ENCODE data around the gene VWA3B.
"Not testable (repeated sequence)": the region's sequence is repeated elsewhere in the genome, so short reads cannot be mapped to it uniquely, and the experiment has no call there.

VWA3B gene

DNA sequence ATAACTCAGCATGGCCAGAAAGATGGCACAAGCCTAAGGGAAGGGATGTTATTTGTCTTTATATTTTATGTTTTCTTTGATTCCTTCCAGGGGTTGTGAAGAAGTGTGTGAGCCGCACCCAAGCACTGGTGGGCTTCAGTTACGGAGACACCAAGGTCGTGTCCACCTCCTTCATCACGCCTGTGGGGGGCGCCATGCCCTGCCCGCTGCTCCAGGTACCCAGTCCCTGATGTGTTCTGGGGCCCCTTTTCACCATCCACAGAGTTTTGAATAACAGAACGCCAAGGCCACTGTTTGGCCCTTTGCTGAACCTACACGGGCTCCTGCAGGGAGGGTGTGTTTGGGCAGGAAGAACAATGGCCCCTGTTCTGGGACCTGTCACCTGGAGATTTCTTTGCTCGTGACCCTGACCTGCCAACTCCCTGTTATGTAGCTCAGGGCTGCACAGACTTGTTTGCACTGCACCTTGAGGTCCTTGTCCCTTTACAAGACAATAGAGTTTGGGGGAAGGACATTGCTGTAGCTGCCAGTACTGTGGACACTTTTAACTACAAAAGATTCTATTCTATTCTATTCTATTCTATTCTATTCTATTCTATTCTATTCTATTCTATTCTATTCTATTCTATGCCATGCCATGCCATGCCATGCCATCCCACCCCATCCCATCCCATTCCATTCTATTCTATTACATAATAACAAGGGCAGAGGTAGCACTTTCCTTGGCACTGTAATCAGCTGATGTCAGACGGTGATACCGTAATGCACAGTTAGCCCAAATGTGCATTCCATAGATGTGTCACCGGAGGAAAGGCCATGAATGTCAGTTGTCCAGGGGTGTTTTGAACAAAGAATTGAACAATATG lies 211.1 kb downstream of the VWA3B start:
- no peak for DNase-seq
- ATAC-seq = no peak

DNA sequence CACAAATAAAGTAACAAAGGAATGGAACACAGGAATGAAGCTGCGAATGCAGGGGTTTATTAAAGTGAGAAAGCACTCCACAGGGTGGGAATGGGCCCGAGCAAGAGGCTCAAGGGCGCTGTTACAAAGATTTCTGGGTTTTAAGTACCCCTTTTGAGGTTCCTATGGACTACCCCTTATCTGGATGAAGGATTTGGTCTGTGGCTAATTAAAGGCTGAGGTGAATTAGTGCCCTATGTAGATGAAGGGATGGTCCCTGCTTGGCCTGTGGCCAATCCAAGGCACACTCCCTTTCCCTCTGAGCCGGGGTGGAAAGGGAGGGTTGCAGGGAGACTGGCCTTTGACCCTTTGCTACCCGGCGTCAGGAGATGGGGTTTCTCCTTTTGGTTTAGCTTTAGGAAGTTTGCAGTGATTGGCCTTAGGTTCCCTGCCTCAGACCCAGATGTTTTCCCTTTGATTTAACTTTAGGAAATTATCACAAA lies 211.8 kb downstream of the VWA3B start:
- no peak for ATAC-seq
- DNase-seq = no peak

DNA sequence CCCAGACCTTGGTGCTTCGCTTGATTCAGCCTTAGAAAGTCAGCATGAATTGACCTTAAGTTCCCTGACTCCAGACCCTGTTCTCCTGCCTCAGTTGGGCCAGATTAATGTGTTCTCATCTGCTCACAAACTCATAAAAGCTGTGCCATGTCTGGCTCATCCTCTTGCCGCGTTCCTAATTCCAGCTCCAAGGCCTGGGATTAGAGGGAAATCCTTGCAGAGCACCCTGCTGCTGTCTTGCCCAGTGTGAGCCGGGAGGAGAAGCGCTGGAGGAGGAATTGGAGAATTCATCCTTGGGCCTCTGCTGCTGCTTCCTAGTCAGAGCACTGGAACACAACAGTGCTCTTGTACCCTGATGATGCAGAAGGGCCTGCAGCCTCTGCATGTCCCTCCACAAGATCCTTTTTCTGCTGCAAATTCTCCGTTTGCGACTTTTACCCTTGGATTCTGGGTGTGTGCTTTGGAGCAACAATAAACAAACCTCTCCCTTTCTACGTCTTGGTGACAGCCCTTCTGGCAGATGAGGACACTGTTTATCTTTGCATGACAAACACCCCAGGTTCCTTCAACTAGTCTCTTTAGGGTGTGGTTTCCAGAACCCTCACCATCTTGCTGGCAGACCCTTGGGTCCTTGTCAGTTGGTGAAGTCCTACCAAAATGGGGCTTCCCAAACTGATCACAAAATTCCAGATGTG lies 212.4 kb downstream of the VWA3B start:
- ATAC-seq (no peak), DNase-seq (no peak)

DNA sequence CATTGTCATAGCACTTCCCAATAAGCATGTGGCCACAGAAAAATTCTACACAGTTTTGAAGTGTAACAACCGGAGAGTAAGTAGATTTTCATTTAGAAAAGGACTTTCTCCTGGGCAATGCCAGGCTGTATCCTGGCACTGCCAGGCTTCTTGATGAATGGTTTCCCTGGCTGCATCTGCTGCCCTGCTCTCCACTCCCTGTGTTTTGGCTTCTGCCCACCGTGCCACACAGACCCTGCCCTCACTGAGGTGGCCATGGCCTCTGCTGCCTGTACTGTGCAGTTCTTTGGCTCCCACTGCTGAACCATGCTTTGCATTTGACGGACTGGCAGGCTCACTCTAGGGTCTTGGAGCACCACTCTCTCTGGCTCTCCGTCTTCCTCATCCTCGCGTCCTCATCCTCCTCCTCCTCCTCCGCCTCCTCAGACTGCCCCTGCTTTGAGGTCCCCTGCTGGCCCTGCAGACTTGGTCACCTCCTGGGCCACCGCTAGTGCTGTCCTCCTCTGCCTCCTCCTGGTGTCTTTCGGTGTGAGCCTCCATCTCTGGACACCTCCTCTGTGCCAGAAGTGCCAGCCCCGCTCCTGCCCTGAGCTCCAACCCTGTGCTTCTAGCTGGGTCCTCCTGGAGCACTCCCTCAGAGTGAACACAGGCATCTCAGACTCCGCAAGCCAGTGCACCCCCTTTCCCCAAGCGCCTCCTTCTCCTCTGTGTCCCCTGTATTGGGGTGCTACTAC lies 213.3 kb downstream of the VWA3B start:
- ATAC-seq (no peak), DNase-seq (no peak)

DNA sequence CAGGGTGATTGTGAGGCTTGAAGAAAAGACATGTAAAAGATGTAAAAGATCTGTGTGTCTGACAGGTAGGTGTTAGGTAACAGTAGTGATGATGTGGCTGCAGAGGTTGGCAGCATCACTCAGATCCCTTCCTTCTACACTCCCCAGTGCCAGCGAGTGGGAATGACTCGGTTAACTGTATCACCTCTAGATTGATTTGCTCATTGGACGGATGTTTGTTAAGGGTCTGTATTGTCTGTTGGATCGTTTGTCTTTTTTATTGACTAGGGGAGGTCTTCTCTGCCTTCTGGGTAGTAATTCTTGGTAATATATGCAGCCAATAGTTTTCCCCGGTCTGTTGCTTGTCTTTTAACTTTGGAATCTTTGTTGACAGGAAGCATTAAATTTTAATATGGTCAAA lies 214.5 kb downstream of the VWA3B start:
- ATAC-seq = no peak
- no peak for DNase-seq

DNA sequence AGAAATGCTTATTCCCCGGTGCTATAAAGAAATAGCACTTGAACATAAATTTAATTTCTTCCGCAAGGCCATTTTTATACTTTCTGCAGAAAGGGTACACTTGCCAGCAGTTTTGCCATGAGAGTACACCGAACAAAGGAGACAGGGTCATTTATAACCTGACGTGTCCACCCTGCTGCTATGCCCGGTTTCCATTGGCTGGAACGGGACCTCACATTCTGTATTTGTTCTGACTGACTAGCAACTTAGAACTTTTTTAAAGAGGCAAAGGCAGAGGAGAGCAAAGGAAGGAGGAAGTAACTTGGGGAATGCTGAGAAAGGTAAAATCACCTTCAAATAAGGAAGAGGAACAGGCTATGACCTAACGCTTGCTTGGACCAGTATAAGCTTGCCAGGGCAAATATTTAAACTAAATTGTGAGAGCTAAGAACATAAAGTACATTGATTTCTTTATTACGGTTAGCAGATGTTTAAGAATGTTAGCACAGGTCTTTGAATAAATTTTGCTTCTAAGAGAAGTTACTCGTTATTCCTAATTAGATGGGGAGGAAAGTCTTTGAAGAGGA lies 220.2 kb downstream of the VWA3B start:
- DNase-seq, ATAC-seq: not testable (repeated sequence)

DNA sequence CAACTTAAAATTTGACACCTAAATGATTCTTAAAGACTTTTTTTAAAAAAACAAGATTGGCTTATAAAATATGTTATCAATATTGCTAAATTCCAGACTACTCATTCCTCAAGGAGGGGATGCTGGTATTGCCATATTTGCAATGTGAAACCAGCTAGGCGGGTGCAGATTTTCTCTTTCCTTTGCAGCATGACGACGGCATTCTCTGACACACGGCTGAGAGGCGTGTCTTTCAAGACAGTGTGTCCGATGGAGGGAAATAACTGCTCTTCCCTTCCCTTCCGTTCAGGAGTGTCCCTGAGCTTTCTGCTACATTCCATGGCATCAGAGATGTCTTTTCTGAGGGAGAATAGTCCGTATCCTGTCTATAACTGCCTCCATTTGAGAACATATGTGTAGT lies 221.1 kb downstream of the VWA3B start:
- no peak for ATAC-seq

DNA sequence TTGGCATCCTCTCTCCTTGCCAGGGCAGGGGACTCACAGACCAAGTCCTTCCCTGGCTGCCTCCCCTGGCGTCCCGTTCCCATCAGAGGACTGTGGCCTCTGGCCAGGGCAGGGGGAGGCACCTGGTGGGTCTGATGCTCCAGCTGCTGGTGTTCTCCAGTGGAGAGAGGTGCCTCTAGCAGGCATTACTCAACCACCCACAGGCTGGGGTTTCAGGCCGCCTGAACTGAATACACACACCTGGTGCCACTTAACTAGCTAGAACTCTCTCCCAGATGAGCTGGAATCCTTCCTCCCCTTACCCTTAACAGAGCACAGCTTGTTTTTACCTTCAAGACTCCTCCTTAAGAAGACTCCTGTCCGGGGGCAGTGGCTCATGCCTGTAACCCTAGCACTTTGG lies 221.6 kb downstream of the VWA3B start:
- DNase-seq = no peak
- no peak for ATAC-seq

More for the DNA sequence above, 221.1 kb downstream of the VWA3B start:
- DNase-seq = no peak

DNA sequence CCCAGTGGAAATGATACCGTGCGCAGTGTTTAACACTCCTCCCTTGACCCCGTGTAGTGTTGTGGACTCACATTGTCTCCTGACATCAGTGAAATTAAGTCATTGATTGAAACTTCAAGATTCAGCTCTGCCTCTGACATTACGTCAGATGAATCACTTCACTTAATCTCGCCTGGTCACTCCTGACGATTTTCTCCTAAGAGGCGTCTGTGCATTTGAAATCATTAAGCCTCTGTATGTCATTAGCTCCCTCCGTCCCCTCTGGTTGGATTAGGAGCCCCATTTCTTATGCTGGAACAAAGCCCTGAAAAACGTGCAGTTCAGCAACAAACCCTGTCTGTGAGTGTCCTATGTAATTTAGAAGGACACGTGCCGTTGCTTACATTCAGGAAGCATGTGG lies 222.6 kb downstream of the VWA3B start:
- no peak for DNase-seq
- ATAC-seq = no peak

DNA sequence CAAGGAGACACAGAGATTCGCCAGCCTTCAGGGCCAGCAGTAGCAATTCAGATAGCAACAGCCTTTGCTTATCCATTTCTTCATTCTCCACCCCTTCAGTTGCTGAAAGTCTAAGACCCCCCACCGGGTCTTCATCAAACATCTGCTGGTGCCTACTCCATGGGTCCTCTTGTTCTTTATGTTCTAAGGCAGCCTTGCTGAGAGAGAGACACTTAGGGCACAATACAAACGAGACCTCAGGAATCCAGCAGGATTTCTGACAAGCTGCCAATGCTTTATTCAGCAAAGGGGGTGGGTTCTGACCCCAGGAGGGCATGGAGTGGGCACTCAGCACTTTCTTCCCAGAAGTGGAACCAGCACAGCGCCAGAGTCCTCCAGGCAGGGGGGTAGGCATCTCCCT lies 223.0 kb downstream of the VWA3B start:
- DNase-seq (no peak), ATAC-seq (no peak)

DNA sequence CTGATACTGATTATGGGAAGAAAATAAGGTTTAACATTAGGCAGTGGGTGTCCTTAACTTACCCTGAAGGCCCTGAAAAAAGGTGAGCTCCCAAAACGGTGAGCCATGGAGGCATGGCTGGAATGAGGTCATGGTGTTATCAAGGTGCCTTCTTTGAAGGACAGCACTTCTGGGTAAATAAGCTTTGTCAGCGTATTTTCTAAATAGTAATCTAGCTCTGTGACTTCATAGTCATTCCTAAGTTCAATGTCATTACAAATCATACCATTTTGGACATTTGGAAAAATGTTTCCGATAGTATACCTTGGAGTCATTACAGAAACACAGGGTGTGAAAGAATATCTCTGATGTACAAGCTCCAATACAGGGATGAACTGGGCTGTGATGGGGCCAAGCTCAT lies 224.1 kb downstream of the VWA3B start:
- no peak for ATAC-seq
- DNase-seq = no peak

DNA sequence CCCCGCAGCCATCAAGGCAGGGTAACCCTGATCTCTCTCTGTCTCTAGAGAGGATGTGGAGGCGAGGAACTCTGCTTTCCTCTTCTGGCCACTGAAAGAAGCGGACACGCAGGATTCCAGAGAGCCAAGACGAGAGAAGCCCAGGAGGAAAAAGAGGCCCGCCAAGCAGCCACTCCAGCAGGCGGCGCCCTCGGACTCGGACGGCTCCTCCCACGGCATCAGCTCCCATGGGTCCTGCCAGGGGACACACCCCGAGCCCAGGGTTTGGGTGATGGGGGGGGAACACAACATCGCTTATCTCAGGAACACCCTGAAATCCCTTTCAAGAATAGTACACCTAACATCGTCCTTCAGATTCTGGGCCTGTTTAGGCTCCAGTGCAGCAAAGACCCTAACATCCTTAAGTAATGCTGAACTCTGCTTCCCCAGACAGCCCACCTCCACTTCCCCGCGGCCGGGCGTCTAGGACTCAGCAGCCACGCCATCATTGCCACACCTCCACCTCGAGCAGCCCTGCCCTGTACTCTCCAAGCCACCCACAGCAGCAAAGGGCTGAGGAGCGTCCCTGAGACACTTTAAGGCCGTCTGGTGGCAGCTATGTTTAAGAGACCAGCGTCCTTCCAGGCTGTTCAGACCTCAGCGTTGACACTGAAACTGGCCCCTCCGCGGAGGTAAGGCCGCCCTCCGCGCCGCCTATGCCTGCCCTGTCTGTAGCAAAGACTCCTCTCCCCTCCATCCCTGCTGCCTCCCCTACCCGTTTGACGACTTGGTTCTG lies 225.0 kb downstream of the VWA3B start:
- DNase-seq (no peak), ATAC-seq (no peak)

DNA sequence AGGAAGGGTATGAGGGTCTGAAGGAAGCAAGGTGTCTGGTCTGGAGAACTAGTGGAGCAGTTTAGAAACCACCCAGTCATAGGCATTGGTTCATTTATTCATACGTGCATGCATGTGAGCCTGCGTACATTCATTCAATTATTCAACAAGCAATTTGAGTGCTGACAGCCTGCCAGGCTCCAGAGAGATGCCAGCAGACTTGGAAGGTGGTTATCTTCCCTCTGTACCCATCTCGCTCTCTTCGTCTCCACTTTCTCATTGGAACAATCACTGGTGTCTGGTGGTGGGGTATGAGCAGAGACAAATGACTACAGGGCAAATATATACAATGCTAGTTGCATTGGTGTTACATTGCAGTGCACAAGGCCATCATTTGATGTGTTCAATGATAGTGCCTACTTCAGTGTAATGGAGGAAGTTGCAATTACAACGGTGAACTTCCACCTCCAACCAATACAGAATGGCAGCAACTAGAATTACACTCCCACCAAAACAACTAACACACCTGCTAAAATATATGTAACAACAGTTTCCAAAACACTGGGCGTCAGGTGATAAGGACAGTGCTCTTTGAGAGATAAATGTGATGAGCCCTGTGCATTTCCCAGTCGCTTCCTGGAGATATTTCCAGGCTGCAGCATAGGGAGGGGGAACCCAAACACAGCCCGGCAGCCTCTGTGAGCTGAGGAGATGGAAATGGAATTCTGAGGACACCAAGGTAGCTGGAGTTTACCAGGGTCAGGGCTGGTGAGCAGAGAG lies 226.7 kb downstream of the VWA3B start:
- DNase-seq = no peak
- ATAC-seq = no peak

DNA sequence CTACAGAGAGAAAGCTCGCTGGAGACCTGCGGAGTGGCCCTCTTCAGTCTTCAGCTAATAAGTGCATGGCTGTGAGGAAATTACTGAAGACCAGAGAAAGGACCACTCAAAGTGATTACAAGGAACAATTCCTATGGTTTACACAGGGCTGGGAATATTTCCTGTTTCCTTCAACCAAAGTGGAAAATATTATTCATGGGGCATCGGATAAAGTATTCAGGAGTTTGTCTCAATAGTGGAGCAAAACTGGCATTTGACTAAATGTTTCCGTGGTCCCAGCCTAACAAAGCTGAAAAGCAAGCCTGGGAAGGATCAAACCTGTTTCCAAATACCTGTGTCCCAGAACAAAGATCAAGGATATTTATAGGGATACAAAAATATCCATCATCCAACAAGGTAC lies 227.3 kb downstream of the VWA3B start:
- no peak for DNase-seq
- no peak for ATAC-seq

DNA sequence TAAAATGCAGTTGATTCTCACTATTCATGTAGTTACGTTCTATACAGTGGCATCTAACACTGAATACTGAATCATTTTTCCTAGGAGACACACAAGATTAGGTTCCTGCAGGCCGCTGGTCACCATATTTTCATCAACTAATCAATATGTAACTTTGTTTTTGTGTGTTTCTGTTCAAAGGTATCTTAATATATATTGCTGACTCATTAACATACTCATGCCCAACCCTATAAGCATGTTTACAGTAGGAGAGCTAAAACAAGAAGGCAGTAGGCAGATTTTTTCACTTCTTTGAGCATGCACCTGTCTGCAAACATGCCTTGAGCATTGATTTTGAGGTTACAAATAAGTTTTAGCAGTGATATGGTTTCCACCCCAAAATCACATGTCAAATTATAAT lies 229.0 kb downstream of the VWA3B start:
- no peak for DNase-seq
- no peak for ATAC-seq

DNA sequence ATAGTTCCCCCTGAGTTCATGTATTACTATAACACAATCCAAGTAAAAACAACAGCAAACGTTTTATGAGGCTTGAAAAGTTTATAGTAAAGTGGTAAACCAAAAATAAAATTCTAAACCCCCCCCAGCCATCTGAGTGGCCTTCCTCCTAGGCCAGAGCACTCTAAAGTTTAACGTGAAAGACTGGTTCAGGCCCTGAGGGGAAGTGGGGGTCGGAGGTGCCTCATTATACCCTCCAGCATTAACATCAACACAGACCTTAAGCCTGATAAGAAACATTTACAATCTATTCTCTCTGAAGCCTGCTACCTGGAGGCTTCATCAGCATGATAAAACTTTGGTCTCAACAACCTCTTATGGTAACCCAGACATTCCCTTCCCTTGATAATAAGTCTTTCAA lies 230.2 kb downstream of the VWA3B start:
- no peak for ATAC-seq

DNA sequence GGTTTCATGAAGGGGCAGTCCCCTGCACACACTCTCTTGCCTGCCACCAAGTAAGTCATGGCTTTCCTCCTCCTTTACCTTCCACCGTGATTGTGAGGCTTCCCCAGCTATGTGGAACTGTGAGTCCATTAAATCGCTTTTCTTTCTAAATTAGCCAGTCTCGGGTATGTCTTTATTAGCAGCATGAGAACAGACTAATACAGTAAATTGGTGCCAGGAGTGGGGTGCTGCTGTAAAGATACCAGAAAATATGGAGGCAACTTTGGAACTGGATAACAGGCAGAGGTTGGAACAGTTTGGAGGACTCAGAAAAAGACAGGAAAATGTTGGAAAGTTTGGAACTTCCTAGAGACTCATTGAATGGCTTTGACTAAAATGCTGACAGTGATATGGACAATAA lies 233.2 kb downstream of the VWA3B start:
- not testable (repeated sequence) for ATAC-seq, DNase-seq

More for the DNA sequence above, 230.2 kb downstream of the VWA3B start:
- DNase-seq = no peak

DNA sequence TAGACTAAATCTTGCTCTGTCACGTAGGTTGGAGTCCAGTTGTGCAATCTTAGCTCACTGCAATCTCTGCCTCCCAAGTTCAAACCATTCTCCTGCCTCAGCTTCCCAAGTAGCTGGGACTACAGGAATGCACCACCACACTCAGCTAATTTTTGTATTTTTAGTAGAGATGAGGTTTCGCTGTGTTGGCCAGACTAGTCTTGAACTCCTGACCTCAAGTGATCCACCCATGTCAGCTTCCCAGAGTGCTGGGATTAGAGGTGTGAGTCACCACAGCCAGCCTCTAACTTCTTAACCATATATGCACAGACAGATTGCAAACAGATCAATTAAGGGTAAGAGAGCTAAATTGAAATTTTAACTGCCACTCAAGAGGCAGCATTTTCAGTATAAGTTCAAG lies 237.2 kb downstream of the VWA3B start:
- no peak for DNase-seq

DNA sequence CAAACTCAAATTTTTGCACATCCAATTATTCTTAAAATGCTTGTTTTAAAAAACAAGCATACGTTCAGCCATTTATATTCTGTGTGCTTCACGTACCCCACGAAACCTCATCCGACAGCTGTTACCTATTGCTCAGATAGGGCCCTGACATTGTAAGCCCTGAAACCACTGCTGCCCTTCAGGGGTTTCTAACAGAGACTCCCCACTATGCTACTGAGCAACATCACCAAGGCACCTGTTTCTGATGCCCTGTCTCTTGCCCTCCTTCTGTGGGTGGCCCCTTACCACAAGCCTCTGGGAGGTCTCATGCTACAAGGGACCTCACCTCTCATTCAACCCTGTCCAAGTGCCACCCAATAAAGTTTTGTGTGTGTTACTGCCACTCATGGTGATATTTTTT lies 240.8 kb downstream of the VWA3B start:
- no peak for ATAC-seq
- no peak for DNase-seq

More for the DNA sequence above, 237.2 kb downstream of the VWA3B start:
- no peak for ATAC-seq

DNA sequence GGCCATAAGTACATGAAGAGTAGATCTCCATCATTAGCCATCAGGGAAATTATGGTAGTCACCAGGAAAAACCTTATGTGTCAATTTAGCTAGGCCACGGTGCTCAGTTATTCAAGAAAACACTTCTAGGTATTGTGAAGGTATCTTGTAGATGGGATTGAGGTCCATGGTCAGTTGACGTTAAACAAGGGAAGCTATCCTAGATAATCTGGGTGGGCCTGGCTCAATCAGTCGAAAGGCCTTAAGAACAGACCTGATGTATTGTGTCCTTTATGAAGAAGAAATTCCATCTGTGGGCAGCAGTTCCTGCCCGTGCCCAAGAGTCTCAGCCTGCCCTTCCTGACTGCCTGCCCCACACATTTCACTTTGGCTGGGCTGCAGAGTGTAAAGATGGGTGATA lies 242.6 kb downstream of the VWA3B start:
- no peak for ATAC-seq

DNA sequence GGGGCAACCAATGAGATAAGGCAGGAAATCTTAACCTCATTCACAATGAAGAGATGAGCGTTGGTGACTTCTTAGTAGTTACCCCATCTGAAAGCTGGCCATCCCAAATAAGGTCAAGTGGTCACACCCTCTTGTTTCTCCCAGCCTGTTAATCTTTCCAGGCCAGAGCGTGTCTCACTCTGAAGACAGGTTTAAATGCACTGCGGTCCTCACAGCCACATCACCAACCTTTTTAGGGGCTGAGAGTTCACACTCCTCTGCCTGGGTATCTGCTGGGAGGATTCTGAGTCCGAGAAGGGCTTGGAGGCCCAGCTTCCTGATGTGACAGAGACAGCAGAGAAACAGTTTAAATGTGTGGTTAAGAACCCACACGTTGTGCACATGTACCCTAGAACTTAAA lies 246.0 kb downstream of the VWA3B start:
- DNase-seq (no peak), ATAC-seq (no peak)

More for the DNA sequence above, 242.6 kb downstream of the VWA3B start:
- no peak for DNase-seq

Data from stimulated activated naive CD8-positive, alpha-beta T cell treated with anti-CD3 and anti-CD28 coated beads, Interleukin-15, Interleukin-2, amounts not matched to agents 100 U/mL and 50 U/mL, for 24 hours (primary cell).